Measurements from ENCODE around the gene STOX1.
"Not testable (repeated sequence)": the region's sequence is repeated elsewhere in the genome, so short reads cannot be mapped to it uniquely, and the experiment has no call there.

Gene STOX1

GRCh38 chr10:68826764-68827591 lies at the start of gene STOX1:
TSS of gene STOX1 (plus strand) at chr10:68827531. CDS start at chr10:68827624, 93 bp downstream.
- DNase-seq: peak; percentile 67

- no peak for DNase-seq
These were observed 45.4 kb upstream of the STOX1 start for GRCh38 chr10:68781613-68782574.

GRCh38 chr10:68784476-68784875 lies 42.9 kb upstream of the STOX1 start:
- no peak for DNase-seq

GRCh38 chr10:68787813-68788212 lies 39.5 kb upstream of the STOX1 start:
- no peak for DNase-seq

GRCh38 chr10:68790476-68790875 lies 36.9 kb upstream of the STOX1 start:
- DNase-seq: no peak

GRCh38 chr10:68792115-68792514 lies 35.2 kb upstream of the STOX1 start:
- no peak for DNase-seq

GRCh38 chr10:68795886-68796532 lies 31.3 kb upstream of the STOX1 start:
- DNase-seq: no peak

- DNase-seq: no peak
These were observed 30.7 kb upstream of the STOX1 start for GRCh38 chr10:68796605-68797004.

GRCh38 chr10:68800211-68800610 lies 27.1 kb upstream of the STOX1 start:
- DNase-seq: no peak

GRCh38 chr10:68804692-68805091 lies 22.6 kb upstream of the STOX1 start:
- DNase-seq: no peak

GRCh38 chr10:68810830-68811229 lies 16.5 kb upstream of the STOX1 start:
- not testable (repeated sequence) for DNase-seq

- DNase-seq: no peak
These were observed 15.9 kb upstream of the STOX1 start for GRCh38 chr10:68811314-68812009.

- no peak for DNase-seq
These were observed 14.9 kb upstream of the STOX1 start for GRCh38 chr10:68812420-68812819.

GRCh38 chr10:68813559-68813958 lies 13.8 kb upstream of the STOX1 start:
- no peak for DNase-seq

- DNase-seq: no peak
These were observed 10.4 kb upstream of the STOX1 start for GRCh38 chr10:68816796-68817412.

- DNase-seq: not testable (repeated sequence)
These were observed 7.0 kb upstream of the STOX1 start for GRCh38 chr10:68820359-68820758.

- DNase-seq: not testable (repeated sequence)
These were observed 4.7 kb upstream of the STOX1 start for GRCh38 chr10:68822626-68823025.

GRCh38 chr10:68827592-68827959 lies 245 bp downstream of the STOX1 start:
- not testable (repeated sequence) for DNase-seq

- not testable (repeated sequence) for DNase-seq
These were observed 811 bp downstream of the STOX1 start for GRCh38 chr10:68828083-68828601.

GRCh38 chr10:68828833-68829232 lies 1.5 kb downstream of the STOX1 start:
- DNase-seq: no peak

GRCh38 chr10:68829521-68829920 lies 2.2 kb downstream of the STOX1 start:
- no peak for DNase-seq

GRCh38 chr10:68829952-68830351 lies 2.6 kb downstream of the STOX1 start:
- DNase-seq: no peak
